Right hindlimb (tissue), 1 donor: ENCODE data around the gene TRIM44.
"Not testable (repeated sequence)": the region's sequence is repeated elsewhere in the genome, so short reads cannot be mapped to it uniquely, and the experiment has no call there.

Experiments
- DNase-seq: peaks from one replicate; pipeline ENCODE4 v3.0.0-alpha.2; 2018

The TRIM44 gene

GRCh38 chr11:35860194-35860593 is 197.6 kb downstream of the TRIM44 start:
- DNase-seq, result not testable (repeated sequence)

- DNase-seq, result no peak
These were observed 198.6 kb downstream of the TRIM44 start for GRCh38 chr11:35861191-35861590.

- DNase-seq, result no peak
These were observed 200.1 kb downstream of the TRIM44 start for GRCh38 chr11:35862666-35863065.

DNA sequence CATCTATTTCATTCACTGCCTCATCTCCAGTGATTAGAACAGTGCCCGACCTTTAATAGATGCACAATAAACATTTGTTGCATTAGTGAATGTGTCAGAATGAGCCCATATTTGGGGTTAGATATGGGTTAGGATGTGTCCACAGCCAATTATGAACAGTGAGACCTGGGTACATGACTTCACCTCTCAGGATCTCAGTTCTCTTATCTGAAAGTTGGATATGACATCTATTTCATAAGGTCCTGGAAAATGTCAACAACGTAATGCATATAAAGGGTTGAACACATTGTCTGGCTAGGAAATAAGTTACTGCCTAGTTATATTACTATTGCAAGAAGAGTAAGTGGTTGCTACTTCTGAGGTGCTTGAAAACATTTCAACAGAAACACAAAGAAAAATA is 201.6 kb downstream of the TRIM44 start:
- no peak for DNase-seq

- DNase-seq, result no peak
These were observed 204.0 kb downstream of the TRIM44 start for GRCh38 chr11:35866601-35867000.
